WI38 (cell line): ENCODE measurements around the gene ALOX5.

Source experiments
- H3K4me3 ChIP-seq: 2 replicates; pipeline ENCODE4 v1.5.1; 2011; ENCODE audit warnings: low read depth, mild to moderate bottlenecking, control low read depth, low read length
- CTCF ChIP-seq: IDR thresholded peaks from 2 replicates; pipeline ENCODE4 v1.5.1; 2012; ENCODE audit warnings: low read depth, mild to moderate bottlenecking, control low read depth, low read length

The ALOX5 gene

DNA sequence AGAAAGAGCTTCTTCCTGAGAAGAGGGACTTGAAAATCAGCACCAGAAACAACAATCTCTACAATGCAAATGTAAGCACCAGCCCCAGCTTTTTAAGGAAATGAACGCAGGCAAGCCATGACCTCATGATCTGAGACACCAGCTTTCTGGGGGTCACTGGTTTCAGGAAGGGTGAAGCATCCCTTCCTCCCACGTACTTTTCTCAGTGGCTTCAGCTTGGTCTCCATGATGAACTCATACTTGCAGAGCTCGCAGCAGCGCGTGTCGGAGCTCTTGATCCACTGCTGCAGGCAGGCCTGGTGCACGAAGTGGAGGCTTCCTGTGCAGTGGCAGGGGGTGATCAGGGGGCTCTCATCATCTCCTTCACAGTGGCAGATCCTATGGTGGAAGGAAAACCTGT is 87.0 kb downstream of the ALOX5 start:
- no peak for TF ChIP-seq CTCF
- H3K4me3 ChIP-seq, result no peak overlapping the region

DNA sequence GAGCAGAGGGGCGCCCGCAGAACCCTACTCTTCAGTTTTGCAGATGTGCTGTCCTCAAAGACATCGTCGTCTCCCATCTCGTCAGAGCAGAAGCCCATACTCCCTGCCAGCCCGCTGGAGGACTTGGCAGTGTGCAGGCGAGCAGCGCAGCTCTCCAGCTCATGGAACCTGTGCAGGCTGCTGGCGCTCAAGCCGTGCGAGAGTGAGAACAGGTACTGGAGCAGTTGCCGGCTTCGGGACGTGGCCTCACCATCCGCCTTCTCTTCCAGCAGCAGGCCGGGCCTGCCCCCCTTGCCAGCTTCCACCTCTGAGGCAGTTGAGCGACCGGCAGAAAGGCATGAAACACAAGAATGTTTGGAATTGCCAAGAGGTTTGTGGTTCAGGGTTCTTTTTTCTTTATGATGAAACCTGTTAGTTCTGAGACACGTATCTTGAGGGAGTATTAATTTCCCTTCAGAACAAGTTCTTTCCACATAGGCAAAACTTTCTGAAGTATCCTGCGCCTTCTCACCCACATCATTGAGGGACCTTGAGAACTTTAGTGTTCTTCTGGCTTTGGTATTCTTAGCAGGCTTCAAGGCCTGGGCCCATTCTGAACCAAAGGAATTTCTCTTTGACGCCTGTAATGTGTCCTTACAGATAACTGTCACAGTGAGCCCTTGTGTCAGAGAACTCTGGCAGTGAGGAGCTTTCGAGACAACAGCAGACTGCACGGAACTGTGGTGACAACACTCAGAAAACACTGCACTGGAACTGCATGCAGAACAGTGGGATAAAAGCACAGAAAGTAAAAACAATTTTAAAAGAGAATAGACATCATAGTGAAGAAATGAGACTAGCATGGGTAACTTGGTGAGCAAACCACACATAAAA is 89.5 kb downstream of the ALOX5 start:
- H3K4me3 ChIP-seq, result no peak overlapping the region
- no peak for TF ChIP-seq CTCF

GRCh38 chr10:45464958-45465567 is 91.0 kb downstream of the ALOX5 start:
- H3K4me3 ChIP-seq, result no peak overlapping the region
- peak; percentile 92 for TF ChIP-seq CTCF

DNA sequence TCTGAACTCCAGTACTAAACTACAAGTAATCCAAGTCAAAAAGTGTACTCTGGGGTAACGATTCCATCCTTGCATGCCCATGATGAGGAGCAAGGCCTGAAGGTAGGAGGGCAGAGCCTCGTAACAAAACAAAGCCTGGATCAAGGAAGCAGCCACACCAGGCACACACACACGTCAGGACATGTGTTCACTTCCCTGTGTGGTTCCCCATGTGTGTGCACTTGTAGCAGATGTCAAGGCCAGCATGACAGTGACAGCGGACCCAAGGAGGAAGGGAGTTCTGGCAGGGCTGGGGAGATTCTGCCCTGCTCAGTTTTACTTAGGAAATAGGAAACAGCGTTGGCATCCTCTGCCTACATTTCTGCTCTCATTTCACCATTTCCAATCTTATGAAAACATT is 92.8 kb downstream of the ALOX5 start:
- TF ChIP-seq CTCF, result no peak
- no peak overlapping the region for H3K4me3 ChIP-seq

DNA sequence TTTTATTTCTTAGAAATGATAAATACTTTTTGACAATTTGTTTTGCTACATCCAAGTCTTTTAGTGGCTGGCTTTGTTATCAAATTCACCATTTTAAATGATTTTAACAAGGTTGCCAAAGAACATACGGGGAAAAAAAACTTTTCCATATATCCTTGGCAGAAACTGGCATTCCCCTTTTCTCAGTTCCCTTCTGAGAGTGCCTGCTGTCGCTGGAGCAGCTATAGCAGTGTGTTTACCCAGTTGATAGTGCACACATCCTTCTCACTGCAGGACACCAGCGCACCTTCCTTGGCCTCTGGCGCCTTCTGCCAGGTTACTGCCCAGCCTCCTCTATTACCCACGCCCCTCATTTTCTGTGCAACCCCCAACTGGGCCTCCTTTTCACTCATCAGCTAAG is 94.1 kb downstream of the ALOX5 start:
- no peak for TF ChIP-seq CTCF
- no peak overlapping the region for H3K4me3 ChIP-seq

DNA sequence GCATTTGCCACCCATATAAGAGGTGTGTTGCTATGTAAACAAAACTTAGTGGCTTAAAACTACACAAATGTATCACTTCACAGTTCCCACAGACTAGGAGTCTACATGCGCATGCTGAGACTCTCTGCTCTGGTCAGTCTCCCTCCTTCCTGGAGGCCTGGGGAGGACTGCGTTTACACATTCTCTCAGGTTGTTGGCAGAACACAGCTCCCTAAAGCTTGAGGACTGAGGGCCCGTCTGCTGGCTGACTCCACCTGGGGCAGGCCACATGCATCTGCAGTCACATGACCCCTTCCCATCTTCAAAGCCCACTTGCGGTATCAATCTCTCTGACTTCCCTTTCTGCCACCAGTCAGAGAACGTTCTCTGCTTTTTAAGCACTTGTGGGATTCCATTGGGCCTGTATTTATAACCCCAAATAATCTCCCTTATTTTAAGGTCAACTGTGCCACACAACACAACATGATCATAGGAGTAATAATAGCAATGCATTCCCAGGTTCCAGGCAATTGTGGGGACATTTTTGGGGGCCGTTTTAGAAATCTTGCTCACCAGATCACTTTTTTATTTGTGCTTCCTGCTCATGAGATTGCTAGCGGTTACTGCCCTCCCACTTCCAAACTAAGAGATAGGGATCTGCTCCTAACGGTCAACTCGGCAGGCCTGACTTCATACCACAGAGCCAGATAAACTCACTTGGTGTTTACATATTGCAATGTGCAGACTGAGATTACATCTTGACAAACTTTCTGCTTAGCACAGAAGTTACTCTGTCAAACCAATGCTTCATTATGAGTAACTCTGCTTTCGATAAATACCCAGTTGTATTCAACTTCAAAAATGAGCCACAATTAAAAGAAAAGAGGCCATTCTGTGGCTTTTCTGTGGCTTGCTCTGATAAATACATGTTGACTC is 96.3 kb downstream of the ALOX5 start:
- H3K4me3 ChIP-seq, result no peak overlapping the region
- TF ChIP-seq CTCF, result no peak
